Sigmoid colon (tissue), 7 donors: ENCODE data around the gene GJD2. TPM values are rescaled to one million over a fixed set of nuclear protein-coding genes. Genes with fewer than 3 reads are reported as not detected.

Experiments used
- DNase-seq: peaks from one replicate; pipeline ENCODE4 v3.0.0-alpha.2; 2019
- H3K27ac ChIP-seq, 4 donors: fragments of 200-600 bp; sonication (generic); one replicate each; pipeline ENCODE4 v1.5.1; 2016 to 2019; ENCODE audit warnings: mild to moderate bottlenecking in 1 of 4
- H3K27me3 ChIP-seq, 3 donors: fragments of 200-600 bp; sonication (generic); one replicate each; pipeline ENCODE4 v1.5.1; 2019; ENCODE audit warnings: mild to moderate bottlenecking in 1 of 3
- H3K36me3 ChIP-seq, 4 donors: fragments of 200-600 bp; sonication (generic); one replicate each; pipeline ENCODE4 v1.5.1; 2016 to 2019
- H3K4me1 ChIP-seq, 4 donors: fragments of 200-600 bp; sonication (generic); one replicate each; pipeline ENCODE4 v1.5.1; 2017 to 2019
- H3K4me3 ChIP-seq, 4 donors: fragments of 200-600 bp; sonication (generic); one replicate each; pipeline ENCODE4 v1.5.1; 2017 to 2019; ENCODE audit warnings: mild to moderate bottlenecking in 2 of 4, moderate library complexity in 1 of 4
- H3K9me3 ChIP-seq, 4 donors: fragments of 200-600 bp in 3 of 4; sonication (generic) in 3 of 4; one replicate each; pipeline versions ENCODE4 v1.5.1 to v1.6.1; 2013 to 2019
- EP300 ChIP-seq, 4 donors: sonication (generic); formaldehyde crosslinking; IDR thresholded peaks; one replicate each; pipeline ENCODE4 v1.6.1; 2017; ENCODE audit warnings: antibody characterized with exemption in 4 of 4
- POLR2A ChIP-seq, 2 donors: fragments of 450-650 bp; IDR thresholded peaks; one replicate each; pipeline ENCODE4 v1.6.1; 2016; ENCODE audit warnings: antibody characterized with exemption in 2 of 2, mild to moderate bottlenecking in 2 of 2, moderate library complexity in 2 of 2
- POLR2AphosphoS5 ChIP-seq, 4 donors: sonication (generic); formaldehyde crosslinking; IDR thresholded peaks; one replicate each; pipeline ENCODE4 v1.6.1; 2017; ENCODE audit warnings: antibody characterized with exemption in 4 of 4
- WGBS, 2 donors: extraction: QIAGEN DNeasy Blood & Tissue Kit; methylation state at CpG; one replicate each; pipeline ENCODE4 v1.1.7; 2013; 5-methylcytosine and 5-hydroxymethylcytosine counted together
- intact Hi-C: fragments of 100-400 bp; cut with DNase I; formaldehyde crosslinking; loops from one replicate; pipeline ENCODE4 v1.15.1; 2023
- polyA plus RNA-seq, 3 donors: library from polyadenylated mRNA; stranded (reverse); fragments of 200-250 nt; gene quantifications; one replicate each; pipeline ENCODE4 v1.2.3, GENCODE V29; 2013
- total RNA-seq, 4 donors: library from RNA; depleted of rRNA; stranded (reverse); fragments of >200 nt; gene quantifications; one replicate each; pipeline ENCODE4 v1.1.0, GENCODE V29; 2016
- TF ChIP-seq, protein P1 (sequence below), 4 experiments: fragments of 450-650 bp in 3 of 4; fragments of 200-600 bp in 1 of 4; IDR thresholded peaks; one replicate each; pipeline ENCODE4 v1.5.1; 2016 to 2019; ENCODE audit warnings: antibody characterized with exemption in 4 of 4, mild to moderate bottlenecking in 3 of 4, moderate library complexity in 2 of 4
- donor health status: healthy with polysubstance abuse.
- donor health status: Bipolar disorder and iron deficiency.
- donor health status: healthy.

GJD2 gene
- total and polyA plus RNA-seq, 7 donors, result 0.28 TPM; not detected in 6

DNA sequence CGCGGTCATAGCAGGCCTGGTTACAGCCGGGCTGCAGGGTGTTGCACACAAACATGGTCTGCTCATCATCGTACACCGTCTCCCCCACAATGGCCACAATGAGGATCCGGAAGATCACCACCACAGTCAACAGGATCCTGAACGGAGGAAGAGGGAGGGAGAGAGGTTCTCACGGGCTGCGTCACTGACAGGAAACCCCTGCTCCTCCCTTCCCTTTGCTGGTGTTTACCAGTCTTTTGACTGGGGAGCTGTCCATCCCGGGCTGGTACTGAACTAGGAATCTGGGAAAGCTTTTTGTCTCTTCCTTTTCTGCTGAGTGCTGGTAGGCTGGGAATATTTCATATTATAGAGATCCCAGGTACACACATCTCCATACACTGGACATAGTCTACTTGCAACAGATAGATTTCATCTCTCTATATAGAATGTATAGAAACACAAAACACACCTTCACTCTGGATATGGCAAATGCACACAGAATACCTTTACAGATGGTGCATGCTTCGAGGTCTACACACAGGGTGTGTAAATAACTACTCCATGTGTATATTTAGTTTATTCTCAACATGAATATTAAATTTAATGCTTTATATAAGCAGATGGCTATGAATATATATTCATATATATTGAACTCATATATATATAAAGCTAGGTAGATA, 1.4 kb downstream of the GJD2 start:
- Histone ChIP-seq H3K36me3 (no peaks in the 10 kb centered on the region), H3K4me1 (peaks cover 0 to 11% (median 11%) of the 10 kb centered on the region in 4 donors), H3K9me3 (no peaks in the 10 kb centered on the region), H3K4me3 (no peak overlapping the region), H3K27me3 (peaks cover 18 to 52% (median 38%) of the 10 kb centered on the region in 3 donors), H3K27ac (no peak overlapping the region)
- 32 to 52% methylated on average over 11 of the region's 11 CpGs for WGBS, 2 donors
- intact Hi-C loops, result no loop called here
- no peak for TF ChIP-seq POLR2AphosphoS5 (IDR thresholded peaks at IDR 0.05)
- no peak for TF ChIP-seq EP300 (IDR thresholded peaks at IDR 0.05)
- no peak for TF ChIP-seq POLR2A (IDR thresholded peaks at IDR 0.05)
- TF ChIP-seq, protein P1, sequence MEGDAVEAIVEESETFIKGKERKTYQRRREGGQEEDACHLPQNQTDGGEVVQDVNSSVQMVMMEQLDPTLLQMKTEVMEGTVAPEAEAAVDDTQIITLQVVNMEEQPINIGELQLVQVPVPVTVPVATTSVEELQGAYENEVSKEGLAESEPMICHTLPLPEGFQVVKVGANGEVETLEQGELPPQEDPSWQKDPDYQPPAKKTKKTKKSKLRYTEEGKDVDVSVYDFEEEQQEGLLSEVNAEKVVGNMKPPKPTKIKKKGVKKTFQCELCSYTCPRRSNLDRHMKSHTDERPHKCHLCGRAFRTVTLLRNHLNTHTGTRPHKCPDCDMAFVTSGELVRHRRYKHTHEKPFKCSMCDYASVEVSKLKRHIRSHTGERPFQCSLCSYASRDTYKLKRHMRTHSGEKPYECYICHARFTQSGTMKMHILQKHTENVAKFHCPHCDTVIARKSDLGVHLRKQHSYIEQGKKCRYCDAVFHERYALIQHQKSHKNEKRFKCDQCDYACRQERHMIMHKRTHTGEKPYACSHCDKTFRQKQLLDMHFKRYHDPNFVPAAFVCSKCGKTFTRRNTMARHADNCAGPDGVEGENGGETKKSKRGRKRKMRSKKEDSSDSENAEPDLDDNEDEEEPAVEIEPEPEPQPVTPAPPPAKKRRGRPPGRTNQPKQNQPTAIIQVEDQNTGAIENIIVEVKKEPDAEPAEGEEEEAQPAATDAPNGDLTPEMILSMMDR (IDR thresholded peaks at IDR 0.05), result no peak
- DNase-seq, result no peak

DNA sequence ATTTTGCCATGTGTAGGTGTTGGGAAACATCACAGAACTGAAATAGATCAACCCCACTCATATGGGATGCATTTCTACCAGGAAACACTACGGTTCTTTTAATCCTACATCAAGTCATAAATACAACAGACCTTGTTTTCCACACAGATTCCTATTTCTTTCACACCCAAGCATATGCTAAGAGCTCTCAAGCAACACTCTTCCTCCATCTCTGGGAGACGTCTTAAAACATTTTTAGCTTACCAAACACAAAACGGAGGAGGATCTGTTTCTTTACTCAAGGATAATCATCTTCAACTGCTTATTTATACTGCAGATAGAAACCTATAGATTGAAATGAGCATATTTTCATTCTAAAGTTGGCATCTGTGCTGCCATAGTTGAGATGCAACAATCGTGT, 5.1 kb downstream of the GJD2 start:
- WGBS, 2 donors, result 78% methylated on average over 4 of the region's 4 CpGs
- H3K27me3 ChIP-seq, result peaks cover 9 to 25% (median 18%) of the 10 kb centered on the region in 3 donors
- TF ChIP-seq, protein P1 (IDR thresholded peaks at IDR 0.05), result no peak
- TF ChIP-seq POLR2A (IDR thresholded peaks at IDR 0.05) (no peak), EP300 (IDR thresholded peaks at IDR 0.05) (no peak), POLR2AphosphoS5 (IDR thresholded peaks at IDR 0.05) (no peak)
- DNase-seq, result no peak
- no peak overlapping the region for H3K27ac ChIP-seq
- no peaks in the 10 kb centered on the region for H3K9me3 ChIP-seq
- no peak overlapping the region for H3K4me3 ChIP-seq
- peaks cover 0 to 6% (median 5%) of the 10 kb centered on the region in 4 donors for H3K4me1 ChIP-seq
- intact Hi-C loops, result no loop called here
- H3K36me3 ChIP-seq, result no peaks in the 10 kb centered on the region

DNA sequence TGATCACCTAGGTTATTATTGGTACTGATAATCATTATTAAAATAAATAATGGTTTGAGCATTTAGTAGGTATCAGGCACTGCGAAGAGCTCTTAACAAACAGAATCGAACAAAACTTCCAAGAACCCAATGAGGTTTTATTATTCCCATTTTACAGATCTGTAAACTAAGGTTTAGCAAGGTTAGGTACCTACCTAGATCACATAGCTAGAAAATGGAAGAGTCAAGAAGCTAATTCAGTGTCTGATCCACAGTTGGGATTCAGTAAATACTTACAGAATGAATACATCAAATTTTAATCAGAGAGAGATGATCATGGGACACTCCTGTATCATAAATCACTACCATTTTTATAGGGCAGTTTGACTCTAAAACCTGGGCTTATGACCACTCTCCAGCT, 15.5 kb downstream of the GJD2 start:
- Histone ChIP-seq H3K27ac (no peak overlapping the region), H3K9me3 (no peaks in the 10 kb centered on the region), H3K4me3 (no peak overlapping the region), H3K27me3 (no peaks in the 10 kb centered on the region), H3K36me3 (no peaks in the 10 kb centered on the region), H3K4me1 (no peaks in the 10 kb centered on the region)
- TF ChIP-seq, protein P1 (IDR thresholded peaks at IDR 0.05), result no peak
- intact Hi-C loops, result no loop called here
- WGBS, 2 donors, result 94% methylated on average over 2 of the region's 2 CpGs
- DNase-seq, result no peak

DNA sequence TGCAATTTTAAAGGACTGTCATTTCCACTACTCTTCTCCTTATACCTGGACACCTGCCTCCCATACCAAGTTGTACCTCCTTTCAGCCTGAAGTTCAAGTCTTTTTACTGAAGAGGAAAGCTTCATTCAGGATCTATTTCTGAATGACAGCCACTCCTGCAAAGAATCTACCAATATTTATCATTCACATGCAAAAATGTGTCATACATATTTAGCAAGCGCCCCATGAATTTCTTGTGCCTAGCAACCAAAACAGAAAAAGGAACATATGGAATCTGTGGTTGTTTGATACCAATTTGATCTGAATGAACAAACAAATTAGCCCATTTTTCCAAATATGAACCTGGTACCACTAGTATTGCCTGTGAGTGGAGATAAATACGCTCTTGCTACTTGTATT, 16.8 kb downstream of the GJD2 start:
- TF ChIP-seq EP300 (IDR thresholded peaks at IDR 0.05) (no peak), POLR2AphosphoS5 (IDR thresholded peaks at IDR 0.05) (no peak), POLR2A (IDR thresholded peaks at IDR 0.05) (no peak)
- TF ChIP-seq, protein P1 (IDR thresholded peaks at IDR 0.05), result no peak
- Histone ChIP-seq H3K36me3 (no peaks in the 10 kb centered on the region), H3K4me3 (no peak overlapping the region), H3K27me3 (no peaks in the 10 kb centered on the region), H3K9me3 (no peaks in the 10 kb centered on the region), H3K4me1 (no peaks in the 10 kb centered on the region), H3K27ac (no peak overlapping the region)
- no peak for DNase-seq
- 93 to 95% methylated on average over 2 of the region's 2 CpGs for WGBS, 2 donors
- intact Hi-C loops, result no loop called here

DNA sequence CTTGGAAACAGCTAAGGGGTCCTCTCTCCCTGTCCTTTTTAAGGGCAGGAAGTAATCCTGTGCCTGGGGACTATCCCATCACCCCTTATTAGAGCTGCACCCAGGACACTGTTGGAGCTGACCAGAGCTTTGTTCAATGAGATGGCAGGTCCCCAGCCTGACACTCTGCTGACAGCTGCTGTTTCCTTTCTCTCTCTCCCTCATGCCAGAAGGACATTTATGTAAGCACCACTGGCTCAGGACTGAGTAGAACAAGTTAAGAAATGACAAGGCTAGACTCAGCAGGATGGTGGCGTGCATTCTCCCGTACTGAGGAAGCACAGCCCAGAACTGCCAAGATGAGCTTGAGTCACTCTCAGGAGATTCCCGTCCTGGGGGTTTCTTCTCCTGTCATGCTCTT, 17.3 kb downstream of the GJD2 start:
- Histone ChIP-seq H3K4me3 (no peak overlapping the region), H3K9me3 (no peaks in the 10 kb centered on the region), H3K27me3 (no peaks in the 10 kb centered on the region), H3K4me1 (no peaks in the 10 kb centered on the region), H3K36me3 (no peaks in the 10 kb centered on the region), H3K27ac (no peak overlapping the region)
- intact Hi-C loops, result no loop called here
- WGBS, 2 donors, result 47 to 67% methylated on average over 3 of the region's 3 CpGs
- no peak for DNase-seq
- no peak for TF ChIP-seq POLR2A (IDR thresholded peaks at IDR 0.05)
